Measurements from ENCODE around the gene SMYD3.

DNA sequence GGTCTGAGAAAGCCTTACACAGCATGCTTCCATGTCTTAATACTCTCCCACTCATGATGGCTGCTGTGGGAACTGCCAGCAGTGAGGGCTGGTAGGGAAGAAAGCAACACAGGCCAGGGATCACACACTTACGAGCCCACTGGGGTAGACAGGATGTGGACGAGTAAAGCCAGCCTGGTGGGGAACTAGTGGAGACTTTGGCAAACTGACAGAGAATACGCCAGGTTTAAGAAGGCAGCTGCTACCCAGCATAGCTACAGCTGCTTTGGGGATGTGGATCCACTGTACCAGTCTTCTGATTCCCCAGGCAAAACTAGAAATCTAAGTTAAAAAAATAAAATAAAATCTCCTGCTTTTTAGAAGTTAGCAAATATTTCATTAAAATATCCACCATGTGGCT is 664.0 kb downstream of the SMYD3 start:
- TF ChIP-seq EZH2phosphoT487 (IDR thresholded peaks at IDR 0.05; ENCODE audit: borderline replicate concordance), result no peak
- TF ChIP-seq, protein P1, sequence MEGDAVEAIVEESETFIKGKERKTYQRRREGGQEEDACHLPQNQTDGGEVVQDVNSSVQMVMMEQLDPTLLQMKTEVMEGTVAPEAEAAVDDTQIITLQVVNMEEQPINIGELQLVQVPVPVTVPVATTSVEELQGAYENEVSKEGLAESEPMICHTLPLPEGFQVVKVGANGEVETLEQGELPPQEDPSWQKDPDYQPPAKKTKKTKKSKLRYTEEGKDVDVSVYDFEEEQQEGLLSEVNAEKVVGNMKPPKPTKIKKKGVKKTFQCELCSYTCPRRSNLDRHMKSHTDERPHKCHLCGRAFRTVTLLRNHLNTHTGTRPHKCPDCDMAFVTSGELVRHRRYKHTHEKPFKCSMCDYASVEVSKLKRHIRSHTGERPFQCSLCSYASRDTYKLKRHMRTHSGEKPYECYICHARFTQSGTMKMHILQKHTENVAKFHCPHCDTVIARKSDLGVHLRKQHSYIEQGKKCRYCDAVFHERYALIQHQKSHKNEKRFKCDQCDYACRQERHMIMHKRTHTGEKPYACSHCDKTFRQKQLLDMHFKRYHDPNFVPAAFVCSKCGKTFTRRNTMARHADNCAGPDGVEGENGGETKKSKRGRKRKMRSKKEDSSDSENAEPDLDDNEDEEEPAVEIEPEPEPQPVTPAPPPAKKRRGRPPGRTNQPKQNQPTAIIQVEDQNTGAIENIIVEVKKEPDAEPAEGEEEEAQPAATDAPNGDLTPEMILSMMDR (conservative IDR thresholded peaks at IDR 0.05; ENCODE audit: low read length), result no peak

Data from Loucy (cell line).